Epithelial cell of esophagus (primary cell): Measurements from ENCODE around the gene COASY.
"Not testable (repeated sequence)": the region's sequence is repeated elsewhere in the genome, so short reads cannot be mapped to it uniquely, and the experiment has no call there.

Experiments used
- DNase-seq: peaks from one replicate; pipeline ENCODE4 v3.0.0; 2010; ENCODE audit warnings: low read depth
- H3K4me3 ChIP-seq: 2 replicates; pipeline ENCODE4 v1.5.1; 2011; ENCODE audit warnings: mild to moderate bottlenecking, low read length, control low read depth
- CTCF ChIP-seq: IDR thresholded peaks from 2 replicates; pipeline ENCODE4 v1.5.1; 2011; ENCODE audit warnings: low read depth, mild to moderate bottlenecking, low read length, control low read depth, inconsistent platforms; ENCODE audit not compliant: insufficient read depth; ENCODE audit errors: missing control alignments

Gene COASY

DNA sequence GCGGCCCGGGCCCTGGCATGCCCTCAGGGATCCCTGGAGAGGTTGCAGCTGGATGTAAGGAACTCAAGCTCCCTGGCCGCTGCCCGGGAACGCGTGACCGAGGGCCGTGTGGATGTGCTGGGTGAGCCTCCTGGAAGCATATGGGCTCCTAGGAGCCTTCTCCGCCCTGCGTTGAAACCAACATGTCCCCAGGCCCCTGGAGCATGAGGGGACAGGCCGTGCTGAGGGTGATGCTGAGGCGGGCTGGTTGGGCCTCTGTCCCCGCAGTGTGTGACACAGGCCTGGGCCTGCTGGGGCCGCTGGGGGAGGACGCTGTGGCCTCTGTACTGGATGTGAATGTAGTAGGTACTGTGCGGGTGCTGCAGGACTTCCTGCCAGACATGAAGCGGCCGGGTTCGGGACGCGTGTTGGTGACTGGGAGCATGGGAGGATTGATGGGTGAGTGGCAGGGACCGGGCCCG lies 14.9 kb upstream of the COASY start:
- H3K4me3 ChIP-seq, result no peak overlapping the region
- DNase-seq, result no peak
- no peak for TF ChIP-seq CTCF

GRCh38 chr17:42547698-42548069 lies 14.3 kb upstream of the COASY start:
- TF ChIP-seq CTCF, result no peak
- no peak overlapping the region for H3K4me3 ChIP-seq
- DNase-seq, result no peak

DNA sequence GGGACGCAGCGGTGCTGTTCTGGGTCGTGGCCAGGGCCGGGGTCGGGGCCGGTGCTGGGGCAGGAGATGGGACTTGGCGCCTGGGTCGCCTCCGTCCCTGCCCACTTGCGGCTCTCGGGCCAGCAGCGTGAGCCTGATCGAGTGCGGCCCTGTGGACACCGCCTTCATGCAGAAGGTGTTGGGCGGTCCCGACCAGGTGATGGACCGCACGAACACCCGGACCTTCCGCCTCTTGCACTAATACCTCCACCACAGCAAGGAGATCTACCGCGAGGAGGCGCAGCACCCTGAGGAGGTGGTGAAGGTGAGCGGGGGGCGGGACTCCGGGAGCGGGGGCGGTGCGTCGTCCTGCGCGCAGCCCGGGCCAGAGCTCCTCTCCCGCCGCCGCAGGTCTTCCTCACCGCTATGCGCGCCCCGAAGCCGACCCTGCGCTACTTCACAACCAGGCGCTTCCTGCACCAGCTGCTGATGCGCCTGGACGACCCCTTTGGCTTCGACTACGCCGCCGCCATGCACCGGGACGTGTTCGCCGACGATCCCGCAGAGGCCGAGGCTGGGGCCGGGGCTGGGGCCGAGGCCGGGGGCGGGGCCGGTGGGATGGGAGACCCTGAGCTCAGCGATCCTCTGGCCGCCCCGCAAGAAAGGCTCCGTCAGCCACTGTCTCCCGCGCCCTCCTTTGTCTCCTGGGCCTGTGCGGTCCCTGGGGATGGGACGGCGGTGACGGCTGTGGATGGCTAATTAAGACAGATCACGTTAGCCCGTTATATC lies 13.7 kb upstream of the COASY start:
- peak overlapping the region; percentile 44 for H3K4me3 ChIP-seq
- DNase-seq, result peak; percentile 90
- TF ChIP-seq CTCF, result peak; percentile 63

DNA sequence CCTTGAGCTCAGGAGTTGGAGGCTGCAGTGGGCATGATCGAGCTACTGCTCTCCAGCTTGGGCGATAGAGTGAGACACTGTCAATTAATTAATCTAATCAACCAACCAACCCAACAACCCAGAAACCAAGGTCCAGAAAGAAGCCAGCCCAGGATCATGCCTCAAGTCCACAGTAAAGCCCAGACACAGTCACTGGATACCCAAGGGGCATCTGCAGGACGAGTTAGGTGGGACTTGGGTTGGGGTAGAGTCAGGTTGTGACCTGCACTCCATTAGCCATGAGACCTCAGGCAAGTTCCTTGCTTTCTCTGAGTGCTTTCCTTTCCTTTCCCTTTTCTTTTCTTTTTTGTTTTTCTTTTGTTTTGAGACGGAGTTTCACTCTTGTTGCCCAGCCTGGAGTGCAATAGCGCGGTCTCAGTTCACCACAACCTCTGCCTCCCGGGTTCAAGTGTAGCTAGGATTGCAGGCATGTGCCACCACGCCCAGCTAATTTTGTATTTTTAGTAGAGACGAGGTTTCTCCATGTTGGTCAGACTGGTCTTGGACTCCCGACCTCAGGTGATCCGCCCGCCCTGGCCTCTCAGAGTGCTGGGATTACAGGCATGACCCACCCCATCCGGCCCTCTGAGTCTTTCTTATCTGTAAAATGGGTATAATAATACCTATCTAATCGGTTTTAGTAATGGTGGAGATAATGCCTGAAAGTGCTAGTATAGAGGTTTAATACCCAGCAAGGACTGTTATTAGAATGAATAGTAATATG lies 12.8 kb upstream of the COASY start:
- TF ChIP-seq CTCF, result no peak
- H3K4me3 ChIP-seq, result no peak overlapping the region
- no peak for DNase-seq

DNA sequence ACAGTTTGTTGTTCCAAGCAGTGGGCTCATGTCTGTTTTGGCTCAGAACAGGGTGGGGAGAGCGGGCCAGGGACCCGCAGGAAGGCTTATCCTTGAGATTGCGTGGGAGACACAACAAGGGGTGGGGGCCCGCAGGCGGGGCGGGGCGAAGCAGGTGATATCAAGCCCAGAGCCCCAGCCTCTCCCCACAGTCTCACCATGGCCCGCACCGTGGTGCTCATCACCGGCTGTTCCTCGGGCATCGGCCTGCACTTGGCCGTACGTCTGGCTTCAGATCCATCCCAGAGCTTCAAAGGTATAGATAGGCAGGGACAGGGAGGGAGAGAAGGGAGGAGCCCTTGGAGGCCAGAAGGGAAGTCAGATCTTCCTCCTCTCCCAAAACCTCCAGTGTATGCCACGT lies 9.2 kb upstream of the COASY start, which contains the start of gene HSD17B1:
Gene HSD17B1, plus strand, starts transcription at position 188 of the 400 bp plus-strand sequence. Its CDS starts 11 bp downstream, at position 199.
- DNase-seq, result not testable (repeated sequence)
- H3K4me3 ChIP-seq, result peak within 1 kb of the TSS; percentile 78

- peak overlapping the region; percentile 78 for H3K4me3 ChIP-seq
- peak; percentile 49 for TF ChIP-seq CTCF
- DNase-seq, result peak; percentile 93
Measured at GRCh38 chr17:42553161-42553818, 8.7 kb upstream of the COASY start.

DNA sequence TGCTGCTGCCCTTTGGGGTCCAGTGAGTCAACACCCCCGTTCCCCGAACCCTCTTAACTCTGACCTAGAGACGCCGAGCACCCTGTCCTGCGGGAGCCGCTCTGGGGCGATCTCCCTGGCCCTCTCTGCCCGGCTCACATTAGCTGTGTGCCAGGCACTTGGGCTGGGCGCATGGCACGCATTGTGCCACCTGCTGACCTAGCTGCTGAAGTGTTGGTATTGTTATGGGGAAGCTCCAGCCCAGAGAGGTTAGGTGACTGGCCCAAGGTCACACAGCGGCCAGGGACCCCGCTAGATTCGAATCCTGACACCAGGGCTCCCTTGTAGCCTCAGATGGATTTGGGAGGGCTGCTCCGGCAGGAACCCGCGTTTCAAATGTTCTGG lies 8.1 kb upstream of the COASY start:
- peak; percentile 32 for TF ChIP-seq CTCF
- H3K4me3 ChIP-seq, result peak overlapping the region; percentile 78
- DNase-seq, result peak; percentile 67
